ENCODE data around the gene ANAPC2. TPM values are rescaled to one million over a fixed set of nuclear protein-coding genes. Genes with fewer than 3 reads are reported as not detected.

Gene ANAPC2
- total and polyA plus RNA-seq, 4 donors: 31.9 to 60.9 (median 41.1) TPM

DNA sequence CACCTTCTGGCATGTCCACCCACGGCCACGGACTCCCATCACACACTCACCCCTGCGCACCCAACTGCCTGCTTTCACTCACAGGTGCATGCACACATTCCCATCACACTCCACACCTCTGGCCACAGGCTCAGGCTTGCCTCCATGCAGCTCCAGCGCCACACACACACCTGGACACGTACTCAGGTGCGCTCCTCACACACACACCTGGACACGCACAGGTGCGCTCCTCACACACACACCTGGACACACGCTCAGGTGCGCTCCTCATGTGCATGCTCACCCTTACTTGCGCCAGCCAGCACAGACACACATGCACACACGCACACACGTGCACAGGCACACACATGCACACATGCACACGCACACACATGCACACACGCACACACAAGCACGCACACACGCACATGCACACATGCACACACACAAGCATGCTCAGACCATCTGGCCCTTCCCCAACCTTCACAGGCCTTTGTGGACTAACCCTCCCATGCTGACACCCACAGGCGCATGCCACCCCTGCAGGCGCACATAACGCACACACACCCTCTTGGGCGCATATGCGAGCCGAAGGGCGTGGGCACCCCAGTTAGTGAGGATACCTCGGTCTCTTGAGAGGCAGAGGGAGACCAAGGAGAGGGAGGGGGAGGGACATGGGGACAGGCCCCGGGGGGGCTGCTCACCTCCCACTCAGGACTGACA lies 41.1 kb downstream of the ANAPC2 start:
- no peak for TF ChIP-seq CTCF (IDR thresholded peaks at IDR 0.05; ENCODE audit: control extremely low read depth, extremely low read depth)
- ATAC-seq (ENCODE audit: insufficient read depth, low FRiP score): no peak

GRCh38 chr9:137146527-137146918 lies 41.8 kb downstream of the ANAPC2 start:
- Histone ChIP-seq H3K36me3 (ENCODE audit: control insufficient read depth in 4 of 4, insufficient read depth in 4 of 4, low read length in 4 of 4) (no peaks in the 10 kb centered on the region), H3K4me3 (no peak overlapping the region), H3K27me3 (ENCODE audit: control insufficient read depth in 3 of 3, insufficient read depth in 3 of 3, low read length in 2 of 3) (peaks cover 0 to 21% (median 7%) of the 10 kb centered on the region in 3 donors), H3K9me3 (ENCODE audit: control insufficient read depth in 4 of 4, insufficient read depth in 3 of 4, low read length in 3 of 4) (peaks cover 0 to 3% (median 0%) of the 10 kb centered on the region in 4 donors), H3K9ac (ENCODE audit: insufficient read depth in 1 of 2, low read length in 2 of 2) (no peak overlapping the region), H3K4me1 (ENCODE audit: control insufficient read depth in 5 of 5, insufficient read depth in 5 of 5, low read length in 5 of 5) (no peaks in the 10 kb centered on the region), H3K27ac (ENCODE audit: low read depth in 1 of 2, low read length in 1 of 2) (no peak overlapping the region)
- DNase-seq (no peak), ATAC-seq (ENCODE audit: insufficient read depth, low FRiP score) (no peak)
- WGBS, 2 donors: 63 to 72% methylated on average over 8 to 9 of the region's 9 CpGs
- TF ChIP-seq CTCF (IDR thresholded peaks at IDR 0.05; ENCODE audit: control extremely low read depth, extremely low read depth): no peak

More for the DNA sequence above, 41.1 kb downstream of the ANAPC2 start:
- Histone ChIP-seq H3K4me1 (ENCODE audit: control insufficient read depth in 5 of 5, insufficient read depth in 5 of 5, low read length in 5 of 5) (no peaks in the 10 kb centered on the region), H3K9ac (ENCODE audit: insufficient read depth in 1 of 2, low read length in 2 of 2) (no peak overlapping the region), H3K27ac (ENCODE audit: low read depth in 1 of 2, low read length in 1 of 2) (no peak overlapping the region), H3K4me3 (no peak overlapping the region), H3K9me3 (ENCODE audit: control insufficient read depth in 4 of 4, insufficient read depth in 3 of 4, low read length in 3 of 4) (peaks cover 0 to under 1% (median 0%) of the 10 kb centered on the region in 4 donors), H3K36me3 (ENCODE audit: control insufficient read depth in 4 of 4, insufficient read depth in 4 of 4, low read length in 4 of 4) (no peaks in the 10 kb centered on the region), H3K27me3 (ENCODE audit: control insufficient read depth in 3 of 3, insufficient read depth in 3 of 3, low read length in 2 of 3) (peaks cover 0 to 16% (median 7%) of the 10 kb centered on the region in 3 donors)
- WGBS, 2 donors: 85 to 88% methylated on average over 25 to 26 of the region's 26 CpGs
- DNase-seq: no peak

- Histone ChIP-seq H3K9ac (ENCODE audit: insufficient read depth in 1 of 2, low read length in 2 of 2) (no peak overlapping the region), H3K36me3 (ENCODE audit: control insufficient read depth in 4 of 4, insufficient read depth in 4 of 4, low read length in 4 of 4) (no peaks in the 10 kb centered on the region), H3K9me3 (ENCODE audit: control insufficient read depth in 4 of 4, insufficient read depth in 3 of 4, low read length in 3 of 4) (peaks cover 0 to 3% (median 0%) of the 10 kb centered on the region in 4 donors), H3K27ac (ENCODE audit: low read depth in 1 of 2, low read length in 1 of 2) (no peak overlapping the region), H3K4me3 (no peak overlapping the region), H3K4me1 (ENCODE audit: control insufficient read depth in 5 of 5, insufficient read depth in 5 of 5, low read length in 5 of 5) (no peaks in the 10 kb centered on the region), H3K27me3 (ENCODE audit: control insufficient read depth in 3 of 3, insufficient read depth in 3 of 3, low read length in 2 of 3) (peaks cover 0 to 22% (median 7%) of the 10 kb centered on the region in 3 donors)
- TF ChIP-seq CTCF (IDR thresholded peaks at IDR 0.05; ENCODE audit: control extremely low read depth, extremely low read depth): no peak
- no peak for DNase-seq
- no peak for ATAC-seq (ENCODE audit: insufficient read depth, low FRiP score)
- 53 to 63% methylated on average over 47 to 48 of the region's 49 CpGs for WGBS, 2 donors
These were observed 42.4 kb downstream of the ANAPC2 start for GRCh38 chr9:137145731-137146526.
